Measurements from ENCODE around the gene MAD1L1. TPM values are rescaled to one million over a fixed set of nuclear protein-coding genes. Genes with fewer than 3 reads are reported as not detected.
"Not testable (repeated sequence)": the region's sequence is repeated elsewhere in the genome, so short reads cannot be mapped to it uniquely, and the experiment has no call there.

Gene MAD1L1
- 17.9 TPM for total RNA-seq
- long read RNA-seq, transcript MAD1L1-202 (19 exons, 2,762 nt): major isoform, 6 of 66 reads
- long read RNA-seq, partial matches to known transcripts: 2 of 66 reads
- long read RNA-seq, other reads (novel, unspliced or antisense): 58 of 66 reads

GRCh38 chr7:2232766-2233520, at the start of gene MAD1L1:
TSS of gene MAD1L1 (minus strand) at chr7:2232945. CDS start at chr7:2230133, 2,812 bp downstream.
- intact Hi-C loops (cut with DNase I): loop anchor here (5.0 kb wide), 1 partner anchor 79 kb away; the partner anchor contains the start of gene SNX8
- DNase-seq (peak; percentile 94), ATAC-seq (ENCODE audit: poor library complexity) (peak; percentile 97)

GRCh38 chr7:2282185-2282751, 49.5 kb upstream of the MAD1L1 start:
- intact Hi-C loops (cut with DNase I): no loop called here
- ATAC-seq (ENCODE audit: poor library complexity) (no peak), DNase-seq (peak; percentile 29)

GRCh38 chr7:2281541-2281940, 48.8 kb upstream of the MAD1L1 start:
- intact Hi-C loops (cut with DNase I): no loop called here
- DNase-seq (peak; percentile 43), ATAC-seq (ENCODE audit: poor library complexity) (peak; percentile 68)

- DNase-seq (peak; percentile 2), ATAC-seq (ENCODE audit: poor library complexity) (no peak)
- intact Hi-C loops (cut with DNase I): no loop called here
These were observed 47.7 kb upstream of the MAD1L1 start for GRCh38 chr7:2280424-2280823.

- no peak for DNase-seq
- ATAC-seq (ENCODE audit: poor library complexity): no peak
- intact Hi-C loops (cut with DNase I): no loop called here
These were observed 47.2 kb upstream of the MAD1L1 start for GRCh38 chr7:2279896-2280295.

- no peak for ATAC-seq (ENCODE audit: poor library complexity)
These were observed 45.3 kb upstream of the MAD1L1 start for GRCh38 chr7:2278026-2278425.

GRCh38 chr7:2276107-2276506, 43.4 kb upstream of the MAD1L1 start:
- peak; percentile 34 for DNase-seq
- no peak for ATAC-seq (ENCODE audit: poor library complexity)
- intact Hi-C loops (cut with DNase I): no loop called here

More at GRCh38 chr7:2278026-2278425, 45.3 kb upstream of the MAD1L1 start:
- DNase-seq: peak; percentile 24
- intact Hi-C loops (cut with DNase I): no loop called here

- intact Hi-C loops (cut with DNase I): no loop called here
- DNase-seq: no peak
- ATAC-seq (ENCODE audit: poor library complexity): no peak
These were observed 42.4 kb upstream of the MAD1L1 start for GRCh38 chr7:2275101-2275500.

GRCh38 chr7:2274666-2275065, 41.9 kb upstream of the MAD1L1 start:
- DNase-seq (peak; percentile 24), ATAC-seq (ENCODE audit: poor library complexity) (no peak)
- intact Hi-C loops (cut with DNase I): no loop called here

GRCh38 chr7:2273866-2274265, 41.1 kb upstream of the MAD1L1 start:
- DNase-seq (peak; percentile 37), ATAC-seq (ENCODE audit: poor library complexity) (no peak)
- intact Hi-C loops (cut with DNase I): no loop called here

GRCh38 chr7:2272031-2272430, 39.3 kb upstream of the MAD1L1 start:
- no peak for ATAC-seq (ENCODE audit: poor library complexity)
- DNase-seq: no peak
- intact Hi-C loops (cut with DNase I): no loop called here

GRCh38 chr7:2271273-2272026, 38.7 kb upstream of the MAD1L1 start:
- no peak for ATAC-seq (ENCODE audit: poor library complexity)
- no peak for DNase-seq
- intact Hi-C loops (cut with DNase I): no loop called here

GRCh38 chr7:2270495-2270894, 37.8 kb upstream of the MAD1L1 start:
- no peak for DNase-seq
- intact Hi-C loops (cut with DNase I): no loop called here
- ATAC-seq (ENCODE audit: poor library complexity): no peak

GRCh38 chr7:2269991-2270460, 37.3 kb upstream of the MAD1L1 start:
- intact Hi-C loops (cut with DNase I): no loop called here
- DNase-seq (no peak), ATAC-seq (ENCODE audit: poor library complexity) (no peak)

- intact Hi-C loops (cut with DNase I); ATAC-seq (ENCODE audit: poor library complexity); DNase-seq: not testable (repeated sequence)
These were observed 36.6 kb upstream of the MAD1L1 start for GRCh38 chr7:2269089-2269990.

- DNase-seq: no peak
- no peak for ATAC-seq (ENCODE audit: poor library complexity)
- intact Hi-C loops (cut with DNase I): no loop called here
These were observed 34.2 kb upstream of the MAD1L1 start for GRCh38 chr7:2266911-2267310.

GRCh38 chr7:2264158-2264557, 31.4 kb upstream of the MAD1L1 start:
- no peak for ATAC-seq (ENCODE audit: poor library complexity)
- DNase-seq: no peak
- intact Hi-C loops (cut with DNase I): no loop called here

- DNase-seq: no peak
- no peak for ATAC-seq (ENCODE audit: poor library complexity)
- intact Hi-C loops (cut with DNase I): no loop called here
These were observed 30.4 kb upstream of the MAD1L1 start for GRCh38 chr7:2263176-2263575.
